ENCODE results near the gene GOLGB1.

GOLGB1 gene

DNA sequence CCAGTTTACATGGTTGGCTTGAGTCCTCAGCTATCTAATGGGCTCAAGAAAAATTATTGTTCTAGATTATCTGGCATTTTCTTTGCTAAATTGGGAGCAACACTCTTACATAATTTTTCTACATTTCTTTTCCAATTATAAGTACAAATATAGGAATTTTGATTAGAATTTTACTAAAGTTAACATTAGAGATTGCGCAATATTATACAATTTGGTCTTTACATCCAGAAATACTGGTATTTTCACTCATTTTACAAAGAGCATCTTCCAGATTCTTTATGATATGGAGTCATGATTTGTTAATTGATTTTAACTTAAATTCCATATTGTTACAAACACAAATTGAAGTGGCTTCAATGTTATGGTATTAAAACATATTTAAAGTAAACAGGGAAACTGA, 19.7 kb upstream of the GOLGB1 start:
- peaks cover 55% of the 10 kb centered on the region for H3K36me3 ChIP-seq (ENCODE audit: control insufficient read depth, low read length)
- H3K9me2 ChIP-seq (replicated peaks; ENCODE audit: control insufficient read depth, low read length), result no peaks in the 10 kb centered on the region
- no peaks in the 10 kb centered on the region for H4K20me1 ChIP-seq (ENCODE audit: control insufficient read depth, insufficient read depth, low read depth, low read length)
- no peaks in the 10 kb centered on the region for H3K27me3 ChIP-seq (ENCODE audit: control insufficient read depth, low read length)
- H3K9me3 ChIP-seq (ENCODE audit: control insufficient read depth, insufficient read depth, low read length), result no peaks in the 10 kb centered on the region
- no peak overlapping the region for H3K27ac ChIP-seq (ENCODE audit: low read depth, low read length)
- TF ChIP-seq, protein P1, sequence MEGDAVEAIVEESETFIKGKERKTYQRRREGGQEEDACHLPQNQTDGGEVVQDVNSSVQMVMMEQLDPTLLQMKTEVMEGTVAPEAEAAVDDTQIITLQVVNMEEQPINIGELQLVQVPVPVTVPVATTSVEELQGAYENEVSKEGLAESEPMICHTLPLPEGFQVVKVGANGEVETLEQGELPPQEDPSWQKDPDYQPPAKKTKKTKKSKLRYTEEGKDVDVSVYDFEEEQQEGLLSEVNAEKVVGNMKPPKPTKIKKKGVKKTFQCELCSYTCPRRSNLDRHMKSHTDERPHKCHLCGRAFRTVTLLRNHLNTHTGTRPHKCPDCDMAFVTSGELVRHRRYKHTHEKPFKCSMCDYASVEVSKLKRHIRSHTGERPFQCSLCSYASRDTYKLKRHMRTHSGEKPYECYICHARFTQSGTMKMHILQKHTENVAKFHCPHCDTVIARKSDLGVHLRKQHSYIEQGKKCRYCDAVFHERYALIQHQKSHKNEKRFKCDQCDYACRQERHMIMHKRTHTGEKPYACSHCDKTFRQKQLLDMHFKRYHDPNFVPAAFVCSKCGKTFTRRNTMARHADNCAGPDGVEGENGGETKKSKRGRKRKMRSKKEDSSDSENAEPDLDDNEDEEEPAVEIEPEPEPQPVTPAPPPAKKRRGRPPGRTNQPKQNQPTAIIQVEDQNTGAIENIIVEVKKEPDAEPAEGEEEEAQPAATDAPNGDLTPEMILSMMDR (IDR thresholded peaks at IDR 0.05; ENCODE audit: low read depth, low read length, poor library complexity, severe bottlenecking), result no peak
- no peak for TF ChIP-seq EZH2phosphoT487 (IDR thresholded peaks at IDR 0.05; ENCODE audit: borderline replicate concordance, low read length)
- H3K4me1 ChIP-seq (ENCODE audit: control insufficient read depth, low read length), result no peaks in the 10 kb centered on the region
- no peak overlapping the region for H3K4me2 ChIP-seq (ENCODE audit: low read length)
- peaks cover 22% of the 10 kb centered on the region for H3F3A ChIP-seq (ENCODE audit: control insufficient read depth, insufficient read depth)
- no peak overlapping the region for H3K4me3 ChIP-seq (ENCODE audit: low read length)
- H3K79me2 ChIP-seq (ENCODE audit: control insufficient read depth, low read length), result no peaks in the 10 kb centered on the region

DNA sequence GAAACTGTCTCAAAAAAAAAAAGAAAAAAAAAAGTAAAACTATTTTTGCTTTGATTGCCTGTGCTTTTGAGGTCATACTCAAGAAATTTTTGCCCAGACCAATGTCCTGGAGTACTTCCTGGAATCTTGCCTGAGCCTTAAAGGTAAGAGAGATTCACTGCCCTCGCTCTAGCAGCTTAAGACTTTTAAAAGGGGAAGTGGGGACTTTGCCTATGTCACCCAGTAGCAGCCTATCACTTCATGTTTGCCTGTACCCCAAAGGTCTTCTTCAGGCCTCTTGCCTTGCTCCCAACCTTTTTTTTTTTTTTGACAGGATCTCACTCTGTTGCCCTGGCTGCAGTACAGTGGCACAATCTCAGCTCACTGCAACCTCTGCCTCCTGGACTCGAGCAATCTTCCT, 18.9 kb upstream of the GOLGB1 start:
- no peaks in the 10 kb centered on the region for H3K79me2 ChIP-seq (ENCODE audit: control insufficient read depth, low read length)
- TF ChIP-seq, protein P1 (IDR thresholded peaks at IDR 0.05; ENCODE audit: low read depth, low read length, poor library complexity, severe bottlenecking), result no peak
- no peak for TF ChIP-seq EZH2phosphoT487 (IDR thresholded peaks at IDR 0.05; ENCODE audit: borderline replicate concordance, low read length)
- H3K27ac ChIP-seq (ENCODE audit: low read depth, low read length), result no peak overlapping the region

DNA sequence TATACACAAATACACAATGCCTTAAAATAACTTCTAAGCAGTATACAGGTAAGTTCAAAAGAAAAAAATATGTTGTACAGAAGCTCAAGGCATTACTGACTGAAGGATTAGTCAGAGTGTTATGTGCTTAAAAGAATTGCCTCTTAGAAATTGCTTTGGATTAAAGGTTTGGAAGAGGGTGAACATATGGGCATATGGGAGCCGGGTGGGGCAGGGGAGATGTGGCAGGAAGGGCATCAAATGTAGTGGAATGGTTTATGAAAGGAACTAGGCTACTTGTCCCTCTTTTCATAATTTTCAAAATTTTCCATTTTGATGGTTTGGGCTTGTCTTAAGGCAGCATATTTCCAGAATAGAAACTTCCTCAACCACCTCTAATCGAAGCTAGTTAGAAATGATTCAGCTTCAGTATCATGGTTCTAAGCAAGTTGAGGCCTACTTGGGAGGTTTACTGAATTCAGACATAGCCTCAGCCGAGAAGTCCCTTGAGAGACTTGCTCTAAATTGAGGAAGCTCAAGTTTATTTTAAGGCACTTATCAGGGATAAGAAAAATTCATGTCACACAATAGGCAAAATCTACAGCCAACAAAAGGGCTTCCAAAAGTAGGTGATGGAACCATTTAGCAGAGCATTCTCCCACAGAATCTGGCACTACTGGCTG, 10.1 kb upstream of the GOLGB1 start:
- H3K4me2 ChIP-seq (ENCODE audit: low read length), result peak overlapping the region; percentile 29
- no peak overlapping the region for H3K27ac ChIP-seq (ENCODE audit: low read depth, low read length)
- H4K20me1 ChIP-seq (ENCODE audit: control insufficient read depth, insufficient read depth, low read depth, low read length), result no peaks in the 10 kb centered on the region
- no peaks in the 10 kb centered on the region for H3K27me3 ChIP-seq (ENCODE audit: control insufficient read depth, low read length)
- no peaks in the 10 kb centered on the region for H3K36me3 ChIP-seq (ENCODE audit: control insufficient read depth, low read length)
- H3K9me3 ChIP-seq (ENCODE audit: control insufficient read depth, insufficient read depth, low read length), result no peaks in the 10 kb centered on the region
- no peak overlapping the region for H3K4me3 ChIP-seq (ENCODE audit: low read length)
- H3F3A ChIP-seq (ENCODE audit: control insufficient read depth, insufficient read depth), result peaks cover 5% of the 10 kb centered on the region; the same call in 1 of the 2 replicates
- no peaks in the 10 kb centered on the region for H3K9me2 ChIP-seq (replicated peaks; ENCODE audit: control insufficient read depth, low read length)
- TF ChIP-seq, protein P1 (IDR thresholded peaks at IDR 0.05; ENCODE audit: low read depth, low read length, poor library complexity, severe bottlenecking), result no peak
- no peak for TF ChIP-seq EZH2phosphoT487 (IDR thresholded peaks at IDR 0.05; ENCODE audit: borderline replicate concordance, low read length)
- no peaks in the 10 kb centered on the region for H3K79me2 ChIP-seq (ENCODE audit: control insufficient read depth, low read length)
- H3K4me1 ChIP-seq (ENCODE audit: control insufficient read depth, low read length), result peaks cover 31% of the 10 kb centered on the region

More for the DNA sequence above, 18.9 kb upstream of the GOLGB1 start:
- Histone ChIP-seq H3K36me3 (ENCODE audit: control insufficient read depth, low read length) (peaks cover 47% of the 10 kb centered on the region), H3K27me3 (ENCODE audit: control insufficient read depth, low read length) (no peaks in the 10 kb centered on the region), H3K9me3 (ENCODE audit: control insufficient read depth, insufficient read depth, low read length) (no peaks in the 10 kb centered on the region), H3K9me2 (replicated peaks; ENCODE audit: control insufficient read depth, low read length) (no peaks in the 10 kb centered on the region), H3K4me3 (ENCODE audit: low read length) (no peak overlapping the region), H3F3A (ENCODE audit: control insufficient read depth, insufficient read depth) (peaks cover 24% of the 10 kb centered on the region), H3K4me2 (ENCODE audit: low read length) (no peak overlapping the region), H3K4me1 (ENCODE audit: control insufficient read depth, low read length) (no peaks in the 10 kb centered on the region), H4K20me1 (ENCODE audit: control insufficient read depth, insufficient read depth, low read depth, low read length) (no peaks in the 10 kb centered on the region)
